HepG2 (cell line): Measurements from ENCODE around the gene PSD. TPM values are rescaled to one million over a fixed set of nuclear protein-coding genes. Genes with fewer than 3 reads are reported as not detected.

Experiments used
- ATAC-seq: fragments of 200-7000 bp; cut with Tn5 transposase; 3 replicates; pipeline ENCODE4 v1.9.1; 2020; ENCODE audit warnings: mild to moderate bottlenecking, moderate library complexity
- BruUV-seq: library from RNA; stranded (reverse); fragments of 400-500 nt; replicated peaks from 2 replicates; lab custom pipeline; 2021; lab: Mats Ljungman, UMichigan
- CTCF ChIA-PET: fragments of 300-600 bp; formaldehyde crosslinking; extraction: SDS; loops from one replicate; lab custom pipeline; 2021; ENCODE audit warnings: low total read pairs, inconsistent platforms, low intra/inter-chr PET ratio; lab: Yijun Ruan, JAX
- POLR2A ChIA-PET: fragments of 350-600 bp; sonication (Branson Sonifier 250); formaldehyde crosslinking; loops from one replicate; lab custom pipeline; 2020; ENCODE audit warnings: antibody characterized with exemption, inconsistent platforms; lab: Yijun Ruan, JAX
- DNase-seq: peaks from one replicate; pipeline ENCODE4 v3.0.0-alpha.2; 2015; ENCODE audit warnings: low spot score
- FAIRE-seq: peaks from 3 replicates; lab custom pipeline; 2011; peaks lifted over from hg19 to GRCh38; lab: Jason Lieb, UNC
- H2AFZ ChIP-seq: one replicate; pipeline ENCODE4 v1.6.1; 2011; ENCODE audit warnings: low read length, inconsistent platforms
- H3K27ac ChIP-seq: fragments of 300-600 bp; 3 replicates; pipeline ENCODE4 v1.8.0; 2011; ENCODE audit warnings: mixed run types, mild to moderate bottlenecking, mixed read lengths, low read length, inconsistent platforms; ENCODE audit not compliant: insufficient read depth; ENCODE audit errors: extremely low read length
- H3K27me3 ChIP-seq, 2 experiments: fragments of 200-600 bp in 1 of 2; 2 replicates in 1 of 2; 3 replicates in 1 of 2; pipeline versions ENCODE4 v1.6.0 to v1.8.0; 2011; ENCODE audit warnings: low read length in 2 of 2, mild to moderate bottlenecking in 2 of 2, moderate library complexity in 2 of 2, inconsistent platforms in 1 of 2; ENCODE audit not compliant: insufficient read depth in 2 of 2, control insufficient read depth in 1 of 2
- H3K36me3 ChIP-seq, 2 experiments: fragments of 200-600 bp in 1 of 2; replicated peaks in 1 of 2; 2 replicates in 1 of 2; 3 replicates in 1 of 2; pipeline versions ENCODE4 v1.5.1 to v1.8.0; 2011; ENCODE audit warnings: low read length in 2 of 2, inconsistent platforms in 1 of 2; ENCODE audit not compliant: insufficient read depth in 2 of 2, control insufficient read depth in 1 of 2
- H3K4me1 ChIP-seq: 2 replicates; pipeline ENCODE4 v1.5.1; 2012; ENCODE audit warnings: low read length, inconsistent platforms; ENCODE audit not compliant: insufficient read depth
- H3K4me2 ChIP-seq: 2 replicates; pipeline ENCODE4 v1.6.0; 2011; ENCODE audit warnings: low read depth, low read length, inconsistent platforms
- H3K4me3 ChIP-seq, 3 experiments: fragments of 200-600 bp in 1 of 3; sonication (generic), shearing (Covaris generic) in 1 of 3; replicated peaks in 1 of 3; 2 replicates each; pipeline ENCODE4 v1.5.1; 2011 to 2016; ENCODE audit warnings: low read length in 3 of 3, inconsistent platforms in 2 of 3, low read depth in 2 of 3, mild to moderate bottlenecking in 2 of 3, control low read depth in 1 of 3, mixed read lengths in 1 of 3; ENCODE audit not compliant: insufficient read depth in 1 of 3
- H3K79me2 ChIP-seq: one replicate; pipeline ENCODE4 v1.6.1; 2011; ENCODE audit warnings: low read length, inconsistent platforms; ENCODE audit not compliant: insufficient read depth
- H3K9ac ChIP-seq: 2 replicates; pipeline ENCODE4 v1.6.0; 2011; ENCODE audit warnings: mild to moderate bottlenecking, low read depth, low read length, inconsistent platforms; ENCODE audit not compliant: insufficient read depth
- H3K9me3 ChIP-seq: 2 replicates; pipeline ENCODE4 v1.5.1; 2012; ENCODE audit warnings: mild to moderate bottlenecking, low read length
- H4K20me1 ChIP-seq: 2 replicates; pipeline ENCODE4 v1.6.0; 2011; ENCODE audit warnings: inconsistent platforms, mild to moderate bottlenecking, low read length, moderate library complexity; ENCODE audit not compliant: insufficient read depth
- GMEB2 ChIP-seq: IDR thresholded peaks from 2 replicates; pipeline ENCODE4 v1.6.1; 2016; ENCODE audit warnings: missing biosample characterization, missing genetic modification reagents, low read depth
- HES4 ChIP-seq: sonication (generic); formaldehyde crosslinking; IDR thresholded peaks from 2 replicates; pipeline ENCODE4 v1.9.0; 2021; ENCODE audit warnings: mild to moderate bottlenecking, missing genetic modification reagents, borderline replicate concordance
- HINFP ChIP-seq: sonication (generic); formaldehyde crosslinking; IDR thresholded peaks from 2 replicates; pipeline ENCODE4 v1.4.0; 2020; ENCODE audit warnings: low read depth, mild to moderate bottlenecking, missing genetic modification reagents
- HOMEZ ChIP-seq: IDR thresholded peaks from 2 replicates; pipeline ENCODE4 v1.6.1; 2016; ENCODE audit warnings: low read depth
- NFIC ChIP-seq: IDR thresholded peaks from 2 replicates; pipeline ENCODE4 v1.6.1; 2012; ENCODE audit warnings: mild to moderate bottlenecking, low read length, inconsistent platforms
- PREB ChIP-seq: sonication (generic); formaldehyde crosslinking; IDR thresholded peaks from 2 replicates; pipeline ENCODE4 v1.4.0; 2020; ENCODE audit warnings: missing genetic modification reagents
- RCOR2 ChIP-seq: IDR thresholded peaks from 2 replicates; pipeline ENCODE4 v1.6.1; 2016; ENCODE audit warnings: missing biosample characterization, missing genetic modification reagents
- TBX2 ChIP-seq: sonication (generic); formaldehyde crosslinking; IDR thresholded peaks from 2 replicates; pipeline ENCODE4 v1.5.0; 2020; ENCODE audit warnings: missing genetic modification reagents, mild to moderate bottlenecking, borderline replicate concordance
- ZNF234 ChIP-seq: sonication (generic); formaldehyde crosslinking; conservative IDR thresholded peaks from 2 replicates; pipeline ENCODE4 v1.5.1; 2020; ENCODE audit warnings: mild to moderate bottlenecking, missing genetic modification reagents
- ZNF333 ChIP-seq: sonication (generic); formaldehyde crosslinking; IDR thresholded peaks from 2 replicates; pipeline ENCODE4 v1.4.0; 2020; ENCODE audit warnings: mild to moderate bottlenecking, missing genetic modification reagents, borderline replicate concordance
- ZNF44 ChIP-seq: sonication (generic); formaldehyde crosslinking; IDR thresholded peaks from 2 replicates; pipeline ENCODE4 v1.5.1; 2020; ENCODE audit warnings: mild to moderate bottlenecking, missing genetic modification reagents
- ZNF589 ChIP-seq: sonication (generic); formaldehyde crosslinking; conservative IDR thresholded peaks from 2 replicates; pipeline ENCODE4 v1.8.0; 2022; ENCODE audit warnings: mild to moderate bottlenecking, moderate library complexity, missing genetic modification reagents
- ZNF768 ChIP-seq: sonication (generic); formaldehyde crosslinking; IDR thresholded peaks from 2 replicates; pipeline ENCODE4 v1.4.0; 2020; ENCODE audit warnings: missing genetic modification reagents
- WGBS: methylation state at CpG from one replicate; pipeline ENCODE4 v1.1.6; 2017; ENCODE audit warnings: low lambda C conversion rate; 5-methylcytosine and 5-hydroxymethylcytosine counted together
- in situ Hi-C: cut with HindIII; loops from 2 replicates; pipeline ENCODE4 v1.10.0; 2017; ENCODE audit warnings: low pct_unique_long_range_greater_than_20kb; ENCODE audit not compliant: extremely low pct_ligation_motif_present
- intact Hi-C: fragments of 100-400 bp; cut with micrococcal nuclease; formaldehyde crosslinking; loops from one replicate; pipeline ENCODE4 v1.10.0; 2022; ENCODE audit not compliant: unreplicated experiment
- polyA plus RNA-seq, 8 experiments: library from polyadenylated mRNA; depleted of rRNA in 3 of 8; stranded (reverse) in 7 of 8; unstranded in 1 of 8; fragments of >200 nt; fragmentation: Illumina TruSeq in 4 of 8; extraction: Trizol in 4 of 8; gene quantifications; 2 replicates each; pipeline versions ENCODE4 v1.2.1 to v1.2.3, GENCODE V29; 2011 to 2016; ENCODE audit warnings: low read depth in 4 of 8, missing spikeins in 1 of 8, mixed read lengths in 1 of 8; ENCODE audit not compliant: insufficient read depth in 1 of 8
- total RNA-seq, 5 experiments: library from RNA; depleted of rRNA; stranded (reverse); fragments of >200 nt; fragmentation: Illumina TruSeq; extraction: Trizol; gene quantifications; 2 replicates each; pipeline ENCODE4 v1.2.3, GENCODE V29; 2016; ENCODE audit warnings: low read depth in 1 of 5

Gene PSD
- total and polyA plus RNA-seq, 2 of the 13 experiments (the other 11 are each of a cell fraction or from before 2014, with no cell fraction given), result 0.35 to 0.58 TPM

GRCh38 chr10:102457591-102458150 is 39.1 kb upstream of the PSD start:
- TF ChIP-seq ZNF589 (CRISPR knock-in tag) (no peak), GMEB2 (CRISPR knock-in tag) (no peak), ZNF333 (CRISPR knock-in tag) (no peak), ZNF234 (no peak), TBX2 (CRISPR knock-in tag) (no peak), RCOR2 (CRISPR knock-in tag) (no peak), NFIC (no peak), ZNF44 (CRISPR knock-in tag) (no peak), HINFP (CRISPR knock-in tag) (no peak), HOMEZ (CRISPR knock-in tag) (no peak), PREB (CRISPR knock-in tag) (no peak), ZNF768 (CRISPR knock-in tag) (no peak), HES4 (no peak)
- no peak overlapping the region for H3K9ac ChIP-seq
- in situ Hi-C loops, result no loop called here
- H4K20me1 ChIP-seq, result no peaks in the 10 kb centered on the region
- no peaks in the 10 kb centered on the region for H3K9me3 ChIP-seq
- ChIA-PET CTCF (no interaction called here), POLR2A (interaction anchor here (1.9 kb wide), 1 partner anchor 7 kb away, joined by 8 read pairs; no protein-coding TSS in a partner anchor)
- no peak overlapping the region for H3K4me2 ChIP-seq
- intact Hi-C loops, result no loop called here
- DNase-seq (no peak), ATAC-seq (no peak), FAIRE-seq (no peak)
- no peak overlapping the region for H3K27ac ChIP-seq
- H3K4me3 ChIP-seq, result no peak overlapping the region
- H3K36me3 ChIP-seq, result peaks cover 1 to 2% of the 10 kb centered on the region in 2 experiments; a peak in 2 of 5 replicates
- H2AFZ ChIP-seq, result no peak overlapping the region
- H3K4me1 ChIP-seq, result peaks cover 47% of the 10 kb centered on the region
- WGBS, result 93% methylated on average over 9 of the region's 9 CpGs
- BruUV-seq, result no TSS peak
- no peaks in the 10 kb centered on the region for H3K27me3 ChIP-seq
- H3K79me2 ChIP-seq, result no peaks in the 10 kb centered on the region
